Epithelial cell of prostate (primary cell): ENCODE results near the gene LHX4.

Experiments used
- DNase-seq: peaks from one replicate; pipeline ENCODE4 v3.0.0-alpha.2; 2011; ENCODE audit warnings: low read depth, low spot score
- H3K27ac ChIP-seq: fragments of 450-650 bp; 2 replicates; pipeline ENCODE4 v1.5.1; 2017; ENCODE audit warnings: mild to moderate bottlenecking

Gene LHX4

DNA sequence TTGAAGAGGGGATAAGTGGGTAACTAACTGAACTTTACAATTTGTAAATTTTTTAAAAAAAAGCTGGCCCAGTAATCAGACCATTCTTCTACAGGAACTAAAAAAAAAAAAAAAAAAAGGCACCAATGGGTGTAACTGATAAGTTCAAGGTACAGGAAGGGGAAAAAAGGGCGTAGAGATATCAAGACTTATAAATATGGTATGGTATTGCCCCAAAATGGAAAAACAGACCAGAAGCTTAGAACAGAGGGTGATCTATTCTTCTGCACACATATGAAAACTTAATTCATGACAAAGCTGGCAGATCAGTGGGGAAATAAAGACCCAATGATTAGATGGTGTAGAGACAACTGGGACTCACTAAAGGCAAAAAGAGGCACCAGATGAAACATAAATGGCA, 58.9 kb downstream of the LHX4 start:
- DNase-seq, result no peak
- no peak overlapping the region for H3K27ac ChIP-seq

DNA sequence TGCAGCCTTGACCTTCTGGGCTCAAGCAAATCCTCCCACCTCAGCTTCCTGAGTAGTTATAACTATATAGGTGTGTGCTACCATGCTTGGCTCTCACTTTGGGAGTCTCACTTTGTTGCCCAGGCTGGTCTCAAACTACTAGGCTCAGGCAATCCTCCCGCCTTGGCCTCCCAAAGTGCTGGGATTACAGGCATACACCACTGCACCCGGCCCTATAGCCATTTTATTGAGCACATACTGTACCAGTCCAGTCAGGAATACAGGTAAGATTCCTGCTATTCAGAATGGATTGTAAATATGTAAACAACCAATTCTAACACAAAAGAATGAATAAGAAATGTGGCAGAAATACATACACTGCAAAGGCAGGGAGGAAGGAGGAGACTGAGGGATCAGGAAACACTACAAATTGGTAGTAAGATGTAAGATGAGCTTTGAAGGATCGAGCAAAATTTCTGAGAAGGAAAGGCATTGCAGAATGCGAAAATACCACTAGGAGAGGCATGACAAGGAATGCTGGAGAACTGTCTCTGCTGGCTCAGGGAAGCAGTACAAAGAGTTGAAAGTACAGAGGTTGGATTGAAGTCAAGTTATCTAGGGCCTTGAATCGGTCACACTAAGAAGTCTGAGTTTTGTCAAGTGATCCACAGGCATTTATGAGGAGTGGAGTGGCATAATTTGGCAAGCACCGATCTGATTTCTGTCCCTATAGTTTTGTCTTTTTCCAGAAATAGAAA, 60.4 kb downstream of the LHX4 start:
- H3K27ac ChIP-seq, result no peak overlapping the region
- DNase-seq, result no peak

DNA sequence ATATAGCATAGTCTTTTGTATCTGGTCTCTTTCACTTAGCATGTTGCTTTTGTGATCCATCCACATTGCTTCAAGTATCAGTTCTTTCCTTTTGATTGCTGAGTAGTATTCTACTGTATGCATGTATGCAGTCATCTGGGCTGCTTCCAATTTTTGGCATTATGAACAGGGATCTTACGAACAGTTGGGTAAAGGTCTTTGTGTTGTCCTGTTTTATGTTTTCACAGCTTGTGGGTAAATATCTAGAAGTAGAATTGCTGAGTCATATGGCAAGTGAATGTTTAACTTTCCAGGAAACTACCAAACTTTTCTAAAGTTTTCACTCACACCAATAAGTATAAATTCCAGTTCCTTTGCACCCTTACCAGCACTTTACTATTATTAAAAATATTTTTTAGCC, 60.9 kb downstream of the LHX4 start:
- DNase-seq, result no peak
- H3K27ac ChIP-seq, result no peak overlapping the region

DNA sequence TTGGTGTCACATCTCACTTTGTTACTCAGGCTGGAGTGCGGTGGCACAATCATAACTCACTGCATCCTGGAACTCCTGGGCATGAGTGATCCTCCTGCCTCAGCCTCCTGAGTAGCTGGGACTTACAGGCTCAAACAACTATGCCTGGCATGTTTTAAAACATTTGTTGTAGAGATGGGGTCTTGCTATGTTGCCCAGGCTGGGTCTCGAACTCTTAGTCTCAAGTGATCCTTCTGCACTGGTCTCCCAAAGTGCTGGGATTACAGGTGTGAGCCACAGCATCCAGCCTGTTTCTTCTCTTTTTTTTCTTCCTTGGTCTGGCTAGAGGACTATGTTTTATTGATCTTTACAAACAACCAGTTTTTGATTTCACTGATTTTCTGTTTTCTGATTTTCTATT, 64.6 kb downstream of the LHX4 start:
- no peak for DNase-seq
- no peak overlapping the region for H3K27ac ChIP-seq

DNA sequence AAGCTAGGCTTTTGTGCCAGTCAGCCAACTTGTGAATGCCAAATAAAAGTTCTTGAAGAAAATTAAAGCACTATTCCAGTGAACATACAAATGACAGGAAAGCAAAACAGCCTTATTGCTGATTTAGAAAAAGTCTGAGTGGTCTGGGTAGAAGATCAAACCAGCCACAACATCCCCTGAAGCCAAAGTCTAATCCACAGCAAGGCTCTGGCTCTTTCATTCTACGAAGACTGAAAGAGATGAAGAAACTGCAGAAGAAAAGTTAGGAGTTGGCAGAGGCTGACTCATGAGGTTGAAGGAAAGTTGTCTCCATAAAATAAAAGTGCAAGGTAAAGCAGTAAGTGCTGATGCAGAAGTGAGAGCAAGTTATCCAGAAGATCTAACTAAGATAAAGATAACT, 65.9 kb downstream of the LHX4 start:
- no peak overlapping the region for H3K27ac ChIP-seq
- DNase-seq, result no peak

DNA sequence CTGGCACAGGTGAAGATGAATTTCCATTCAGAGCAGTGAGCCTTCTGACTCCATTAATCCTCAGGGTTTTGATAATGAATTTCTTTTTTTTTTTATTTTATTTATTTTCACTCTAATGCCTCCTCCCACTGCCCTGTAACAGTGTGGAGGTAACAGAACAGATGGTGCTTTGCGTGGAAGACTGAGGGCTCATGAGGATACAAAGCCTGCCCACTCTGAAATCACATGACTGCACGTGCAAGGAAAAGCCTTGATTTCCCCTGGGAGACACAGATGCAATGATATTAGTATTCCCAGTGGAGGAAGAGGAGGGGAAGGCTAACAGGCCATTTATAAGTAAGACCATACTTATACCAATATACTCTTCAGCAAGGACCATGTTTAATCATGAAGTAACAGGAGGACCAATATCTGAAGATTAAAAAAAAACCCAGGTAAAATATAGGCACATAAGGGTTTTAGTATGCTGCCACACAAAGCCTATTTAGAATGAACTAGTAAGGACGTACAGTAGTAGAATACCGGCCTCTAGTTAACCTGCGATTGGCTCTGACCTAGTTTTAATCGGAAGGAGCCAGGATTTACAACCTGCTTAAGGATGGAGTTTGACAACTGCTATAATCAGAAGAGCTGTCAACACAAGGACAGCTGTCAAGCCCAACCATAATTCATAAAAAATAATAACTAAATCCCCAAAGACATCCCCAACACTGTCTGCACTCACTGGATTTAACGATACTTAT, 69.6 kb downstream of the LHX4 start:
- no peak for DNase-seq
- H3K27ac ChIP-seq, result no peak overlapping the region

DNA sequence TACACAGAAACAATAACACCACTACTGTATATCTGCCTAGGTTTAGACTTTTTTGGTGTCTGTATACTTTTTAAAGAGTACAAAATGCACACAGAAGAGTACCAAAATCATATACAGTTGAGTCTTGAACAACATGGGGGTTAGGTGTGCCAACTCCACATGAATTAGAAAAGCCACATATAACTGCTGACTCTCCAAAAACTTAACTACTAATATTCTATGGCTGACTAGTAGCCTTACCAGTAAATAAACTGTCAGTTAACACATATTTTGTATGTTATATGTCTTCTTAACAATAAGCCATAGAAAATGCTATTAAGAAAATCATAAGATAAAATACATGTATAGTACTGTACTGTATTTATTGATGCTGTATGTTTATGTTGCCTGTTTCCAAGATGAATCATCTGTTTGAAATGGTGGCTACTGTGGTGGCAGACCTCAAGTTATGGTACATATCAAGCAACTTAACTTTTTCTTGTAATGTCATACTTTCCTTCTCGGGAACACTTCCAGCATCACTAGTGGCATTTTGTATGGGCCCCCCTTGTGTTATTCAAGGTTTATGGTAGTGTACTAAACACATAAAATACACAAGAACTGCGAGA, 71.2 kb downstream of the LHX4 start:
- DNase-seq, result no peak

DNA sequence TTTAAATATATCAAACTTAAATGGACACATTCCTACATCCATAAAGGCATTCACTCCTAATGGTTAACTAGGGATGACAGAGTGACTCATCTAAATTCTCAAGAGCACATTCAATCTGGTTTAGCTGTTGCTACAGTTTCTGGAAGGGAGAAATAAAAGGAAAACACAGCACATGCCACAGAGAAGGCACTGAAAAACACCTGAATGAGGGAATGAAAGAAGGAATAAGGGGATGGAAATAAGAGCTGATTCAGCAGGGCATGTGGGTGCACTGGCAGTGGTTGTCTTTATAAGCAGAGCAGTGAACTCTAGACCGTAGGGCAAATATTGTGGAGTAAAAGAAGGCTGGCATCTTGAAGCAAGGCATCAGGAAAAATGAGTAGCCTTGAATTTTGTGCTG, 79.3 kb downstream of the LHX4 start:
- H3K27ac ChIP-seq, result peak overlapping the region; percentile 34

More for the DNA sequence above, 71.2 kb downstream of the LHX4 start:
- no peak overlapping the region for H3K27ac ChIP-seq

DNA sequence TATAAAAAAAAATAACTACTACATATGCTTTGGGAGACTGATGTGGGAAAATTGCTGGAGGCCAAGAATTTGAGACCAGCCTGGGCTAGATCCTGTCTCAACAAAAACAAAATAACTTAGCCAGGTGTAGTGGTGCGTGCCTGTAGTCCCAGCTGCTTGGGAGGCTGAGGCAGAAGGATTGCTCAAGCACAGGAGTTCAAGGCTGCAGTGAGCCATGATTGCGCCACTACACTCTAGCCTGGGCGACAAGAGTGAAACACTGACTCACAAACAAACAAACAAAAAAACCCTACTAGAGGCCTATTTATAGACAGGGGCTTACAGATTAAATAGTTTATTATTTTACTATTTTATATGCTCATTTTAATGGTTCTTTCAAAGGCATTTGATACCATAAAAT, 80.0 kb downstream of the LHX4 start:
- peak overlapping the region; percentile 34 for H3K27ac ChIP-seq
- DNase-seq, result peak; percentile 44

More for the DNA sequence above, 79.3 kb downstream of the LHX4 start:
- no peak for DNase-seq

DNA sequence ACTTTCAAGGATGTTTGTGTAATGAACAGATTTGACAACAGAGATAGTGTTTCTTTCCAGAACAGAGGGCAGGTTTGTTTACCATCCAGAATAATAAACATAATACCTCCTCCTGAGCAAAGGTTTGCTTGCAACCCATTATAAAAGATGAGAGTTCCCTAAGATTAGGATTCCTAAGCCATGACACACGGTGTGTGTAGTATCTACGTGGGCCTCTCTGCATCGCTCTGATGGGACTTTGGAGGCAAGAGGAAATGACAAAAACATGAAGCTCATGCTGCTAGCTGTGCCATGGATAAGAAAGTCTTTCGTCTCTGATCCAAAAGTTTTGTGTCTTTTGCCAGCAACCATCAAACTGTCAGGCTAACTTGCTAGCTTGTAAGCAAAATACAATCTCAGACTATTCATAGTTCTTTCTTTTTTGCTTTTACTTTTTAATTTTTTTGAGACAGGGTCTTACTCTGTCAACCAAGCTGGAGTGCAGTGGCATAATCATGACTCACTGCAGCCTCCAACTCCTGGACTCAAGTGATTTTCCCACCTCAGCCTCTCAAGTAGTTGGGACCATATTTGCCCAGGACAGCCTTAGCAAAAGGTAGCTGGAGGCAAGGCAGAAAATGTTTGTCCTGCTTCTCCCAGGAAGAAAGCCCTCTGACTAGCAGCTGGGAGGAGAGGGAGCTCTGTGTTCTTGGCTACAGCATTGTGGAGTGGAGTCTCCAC, 81.1 kb downstream of the LHX4 start:
- DNase-seq, result no peak
- H3K27ac ChIP-seq, result no peak overlapping the region

DNA sequence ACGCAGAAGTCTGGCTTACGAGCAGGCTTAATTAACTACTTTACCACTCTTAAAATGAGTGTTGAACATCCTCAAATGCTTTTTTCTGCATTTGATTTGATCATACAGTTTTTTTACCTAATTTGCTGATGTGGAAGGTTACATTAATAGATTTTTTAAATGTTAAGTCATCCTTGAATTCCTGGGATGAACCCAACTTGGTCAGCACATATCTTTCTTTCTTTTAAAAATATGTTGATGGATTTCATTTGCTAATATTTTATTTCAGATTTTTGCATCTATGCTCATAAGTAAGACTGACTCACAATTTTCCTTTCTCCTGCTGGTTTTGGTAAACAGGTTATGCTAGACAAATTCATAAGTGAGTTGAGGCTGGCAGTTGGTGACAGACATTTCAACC, 82.9 kb downstream of the LHX4 start:
- no peak for DNase-seq
- no peak overlapping the region for H3K27ac ChIP-seq

DNA sequence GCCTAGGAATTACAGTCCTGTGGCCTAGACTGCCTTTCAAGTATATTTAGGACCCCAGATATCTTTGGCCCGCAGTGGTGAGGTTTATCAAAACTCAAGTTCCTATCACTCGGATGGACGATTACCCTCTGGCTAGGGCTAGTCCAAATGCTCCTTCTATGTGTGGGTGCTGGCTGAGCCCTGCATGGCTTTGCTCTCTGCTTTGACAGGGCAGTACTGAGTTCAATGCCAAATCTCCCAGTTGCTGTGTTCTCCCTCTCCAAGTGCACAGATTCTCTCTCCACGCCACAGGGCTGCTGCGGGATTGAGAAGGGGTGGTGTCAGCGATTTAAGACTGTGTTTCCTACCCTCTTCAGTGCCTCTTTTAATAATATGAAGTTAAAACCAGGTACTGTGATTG, 97.0 kb downstream of the LHX4 start:
- DNase-seq, result no peak

More for the DNA sequence above, 97.0 kb downstream of the LHX4 start:
- no peak overlapping the region for H3K27ac ChIP-seq
